CD4-positive, alpha-beta T cell (primary cell): ENCODE data around the gene MRPS34. TPM values are rescaled to one million over a fixed set of nuclear protein-coding genes. Genes with fewer than 3 reads are reported as not detected.

Experiments used
- ATAC-seq: fragments of 200-7000 bp; cut with Tn5 transposase; one replicate; pipeline ENCODE4 v1.10.0; 2022; ENCODE audit warnings: mild to moderate bottlenecking; ENCODE audit not compliant: poor library complexity
- CTCF ChIA-PET: fragments of 350-600 bp; sonication (Branson Sonifier 250); formaldehyde crosslinking; loops from one replicate; lab custom pipeline; 2021; ENCODE audit warnings: antibody characterized with exemption, inconsistent platforms; lab: Charles Lee
- POLR2A ChIA-PET: fragments of 350-600 bp; sonication (Branson Sonifier 250); formaldehyde crosslinking; loops from one replicate; lab custom pipeline; 2021; ENCODE audit warnings: antibody characterized with exemption, inconsistent platforms; lab: Charles Lee
- DNase-seq, 14 experiments: peaks; one replicate each; pipeline ENCODE4 v3.0.0-alpha.2; 2013 to 2020; ENCODE audit warnings: mixed read lengths in 2 of 14
- H3K27ac ChIP-seq, 2 donors: one replicate each; pipeline versions ENCODE4 v1.5.1 to v1.7.0; 2013; ENCODE audit warnings: low read length in 2 of 2, low read depth in 1 of 2, mild to moderate bottlenecking in 1 of 2
- H3K27me3 ChIP-seq, 2 experiments: 1 replicate in 1 of 2; 2 replicates in 1 of 2; pipeline versions ENCODE4 v1.6.1 to v1.7.0; 2013; ENCODE audit warnings: low read length in 2 of 2, control low read depth in 1 of 2, mild to moderate bottlenecking in 1 of 2, moderate library complexity in 1 of 2; ENCODE audit not compliant: insufficient read depth in 2 of 2, control insufficient read depth in 1 of 2
- H3K36me3 ChIP-seq: one replicate; pipeline ENCODE4 v1.6.1; 2013; ENCODE audit warnings: low read length, control low read depth; ENCODE audit not compliant: insufficient read depth
- H3K4me1 ChIP-seq: one replicate; pipeline ENCODE4 v1.6.1; 2013; ENCODE audit warnings: low read length, control low read depth; ENCODE audit not compliant: insufficient read depth
- H3K4me3 ChIP-seq: one replicate; pipeline ENCODE4 v1.5.1; 2013; ENCODE audit warnings: mild to moderate bottlenecking, low read length, moderate library complexity
- H3K9me3 ChIP-seq, 2 experiments: 1 replicate in 1 of 2; 2 replicates in 1 of 2; pipeline versions ENCODE4 v1.6.1 to v1.7.0; 2013; ENCODE audit warnings: low read length in 2 of 2, mild to moderate bottlenecking in 2 of 2, control low read depth in 1 of 2, moderate library complexity in 1 of 2; ENCODE audit not compliant: control insufficient read depth in 1 of 2, insufficient read depth in 1 of 2
- H3K27ac Mint-ChIP-seq: one replicate; pipeline ENCODE4 v1.8.0; 2020; ENCODE audit warnings: mixed read lengths
- H3K27me3 Mint-ChIP-seq: one replicate; pipeline ENCODE4 v1.8.0; 2021; ENCODE audit warnings: mixed read lengths
- H3K36me3 Mint-ChIP-seq: one replicate; pipeline ENCODE4 v1.8.0; 2021; ENCODE audit warnings: low read depth, mixed read lengths
- H3K4me1 Mint-ChIP-seq: one replicate; pipeline ENCODE4 v1.8.0; 2021; ENCODE audit warnings: low read depth, mixed read lengths
- H3K4me3 Mint-ChIP-seq: one replicate; pipeline ENCODE4 v1.8.0; 2020; ENCODE audit warnings: mild to moderate bottlenecking, mixed read lengths
- H3K9me3 Mint-ChIP-seq: one replicate; pipeline ENCODE4 v1.8.0; 2020; ENCODE audit warnings: mixed read lengths
- intact Hi-C, 2 experiments: fragments of 100-400 bp; cut with DNase I in 1 of 2; cut with micrococcal nuclease in 1 of 2; formaldehyde crosslinking; loops; one replicate each; pipeline versions ENCODE4 v1.15.1 to v1.9.0; 2023 to 2025; cut with DNase I, micrococcal nuclease
- total RNA-seq, 174 experiments: library from RNA in 2 of 174; stranded (reverse) in 2 of 174; gene quantifications; one replicate each; pipeline ENCODE4 v1.2.3 and lab custom pipeline; 2021 to 2026
- TF ChIP-seq, protein P1 (sequence below): fragments of 200-600 bp; IDR thresholded peaks from one replicate; pipeline ENCODE4 v1.8.0; 2022; ENCODE audit warnings: antibody characterized with exemption, mild to moderate bottlenecking

Gene MRPS34
- total RNA-seq, 2 experiments from 2014 or later: 25.5 to 26.9 TPM

DNA sequence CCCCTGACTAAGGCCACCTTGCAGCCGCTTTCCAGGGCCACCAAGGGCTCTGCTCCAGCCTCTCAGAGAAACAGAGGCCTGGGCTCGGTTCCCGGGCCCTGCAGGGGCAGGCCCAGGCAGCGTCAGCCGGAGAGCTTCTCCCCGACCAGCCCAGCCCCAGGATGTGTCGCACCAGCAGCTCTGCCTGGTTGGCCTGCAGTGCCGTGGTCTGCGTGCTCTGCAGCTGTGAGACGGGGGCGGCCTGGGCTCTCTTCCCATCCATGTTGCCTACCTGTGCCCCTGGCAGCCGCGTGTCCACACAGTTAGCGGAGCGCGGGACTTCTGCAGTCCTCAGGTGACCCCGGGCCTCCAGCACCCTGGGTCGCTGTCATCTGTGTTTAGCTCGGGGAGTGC, 15.8 kb upstream of the MRPS34 start:
- peaks cover 0 to 6% of the 10 kb centered on the region in 2 experiments for H3K9me3 ChIP-seq
- Mint-ChIP-seq H3K9me3 (no peaks in the 10 kb centered on the region), H3K4me1 (peaks cover 5% of the 10 kb centered on the region), H3K36me3 (peaks cover 7% of the 10 kb centered on the region), H3K27me3 (no peaks in the 10 kb centered on the region), H3K4me3 (peak overlapping the region; percentile 66), H3K27ac (no peak overlapping the region)
- ChIA-PET CTCF (no interaction called here), POLR2A (interaction anchor here (1.0 kb wide), 1 partner anchor 14 kb away, joined by 3 read pairs; no protein-coding TSS in a partner anchor)
- TF ChIP-seq, protein P1, sequence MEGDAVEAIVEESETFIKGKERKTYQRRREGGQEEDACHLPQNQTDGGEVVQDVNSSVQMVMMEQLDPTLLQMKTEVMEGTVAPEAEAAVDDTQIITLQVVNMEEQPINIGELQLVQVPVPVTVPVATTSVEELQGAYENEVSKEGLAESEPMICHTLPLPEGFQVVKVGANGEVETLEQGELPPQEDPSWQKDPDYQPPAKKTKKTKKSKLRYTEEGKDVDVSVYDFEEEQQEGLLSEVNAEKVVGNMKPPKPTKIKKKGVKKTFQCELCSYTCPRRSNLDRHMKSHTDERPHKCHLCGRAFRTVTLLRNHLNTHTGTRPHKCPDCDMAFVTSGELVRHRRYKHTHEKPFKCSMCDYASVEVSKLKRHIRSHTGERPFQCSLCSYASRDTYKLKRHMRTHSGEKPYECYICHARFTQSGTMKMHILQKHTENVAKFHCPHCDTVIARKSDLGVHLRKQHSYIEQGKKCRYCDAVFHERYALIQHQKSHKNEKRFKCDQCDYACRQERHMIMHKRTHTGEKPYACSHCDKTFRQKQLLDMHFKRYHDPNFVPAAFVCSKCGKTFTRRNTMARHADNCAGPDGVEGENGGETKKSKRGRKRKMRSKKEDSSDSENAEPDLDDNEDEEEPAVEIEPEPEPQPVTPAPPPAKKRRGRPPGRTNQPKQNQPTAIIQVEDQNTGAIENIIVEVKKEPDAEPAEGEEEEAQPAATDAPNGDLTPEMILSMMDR: no peak
- peak in 1 of 14 experiments; percentile 19 for DNase-seq
- peaks cover 28% of the 10 kb centered on the region for H3K4me1 ChIP-seq
- no peaks in the 10 kb centered on the region for H3K27me3 ChIP-seq
- intact Hi-C loops: loop anchor here in 1 of 2 experiments (10.0 kb wide), 2 partner anchors 484 to 1384 kb away; partner anchors contain the start of genes DECR2 and UBE2I
- no peak overlapping the region for H3K4me3 ChIP-seq
- H3K36me3 ChIP-seq: peaks cover 38% of the 10 kb centered on the region
- H3K27ac ChIP-seq: no peak overlapping the region
- ATAC-seq: no peak

DNA sequence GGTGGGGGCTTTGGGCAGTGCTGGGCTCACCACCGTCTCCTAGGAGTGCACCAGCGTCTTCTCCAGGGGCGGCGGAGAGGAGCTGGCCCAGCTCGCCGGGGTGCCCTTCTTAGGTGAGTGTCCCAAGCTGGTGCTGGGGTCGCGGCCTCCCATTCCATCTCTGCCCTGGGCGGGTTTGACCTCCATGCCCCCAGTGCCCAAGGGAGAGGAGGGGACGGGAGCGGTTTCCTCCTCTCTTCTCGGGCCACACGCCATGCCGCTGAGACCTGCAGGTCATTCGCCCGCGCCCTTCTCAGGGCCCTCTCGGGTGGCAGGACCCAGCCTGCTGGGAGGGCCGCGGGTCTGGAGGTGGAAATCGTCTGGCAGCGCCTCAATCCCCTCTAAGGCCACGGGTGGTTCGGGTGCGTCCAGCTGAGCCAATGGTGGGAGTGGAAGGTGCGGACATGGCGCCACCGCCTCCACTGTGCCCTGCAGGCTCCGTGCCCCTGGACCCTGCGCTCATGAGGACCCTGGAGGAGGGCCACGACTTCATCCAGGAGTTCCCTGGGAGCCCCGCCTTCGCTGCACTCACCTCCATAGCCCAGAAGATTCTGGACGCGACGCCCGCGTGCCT, 15.3 kb upstream of the MRPS34 start:
- H3K27me3 ChIP-seq: no peaks in the 10 kb centered on the region
- ChIA-PET CTCF (no interaction called here), POLR2A (no interaction called here)
- TF ChIP-seq, protein P1: no peak
- peak in 1 of 14 experiments; percentile 35 for DNase-seq
- no peak for ATAC-seq
- Mint-ChIP-seq H3K27ac (no peak overlapping the region), H3K36me3 (peaks cover 11% of the 10 kb centered on the region), H3K4me3 (no peak overlapping the region), H3K4me1 (peaks cover 9% of the 10 kb centered on the region), H3K9me3 (no peaks in the 10 kb centered on the region), H3K27me3 (no peaks in the 10 kb centered on the region)
- intact Hi-C loops: loop anchor here in 1 of 2 experiments (10.0 kb wide), 2 partner anchors 483 to 1383 kb away; partner anchors contain the start of genes DECR2 and UBE2I
- H3K4me1 ChIP-seq: peaks cover 33% of the 10 kb centered on the region
- H3K36me3 ChIP-seq: peaks cover 38% of the 10 kb centered on the region
- no peak overlapping the region for H3K4me3 ChIP-seq
- H3K27ac ChIP-seq: no peak overlapping the region
- peaks cover 0 to 6% of the 10 kb centered on the region in 2 experiments for H3K9me3 ChIP-seq

DNA sequence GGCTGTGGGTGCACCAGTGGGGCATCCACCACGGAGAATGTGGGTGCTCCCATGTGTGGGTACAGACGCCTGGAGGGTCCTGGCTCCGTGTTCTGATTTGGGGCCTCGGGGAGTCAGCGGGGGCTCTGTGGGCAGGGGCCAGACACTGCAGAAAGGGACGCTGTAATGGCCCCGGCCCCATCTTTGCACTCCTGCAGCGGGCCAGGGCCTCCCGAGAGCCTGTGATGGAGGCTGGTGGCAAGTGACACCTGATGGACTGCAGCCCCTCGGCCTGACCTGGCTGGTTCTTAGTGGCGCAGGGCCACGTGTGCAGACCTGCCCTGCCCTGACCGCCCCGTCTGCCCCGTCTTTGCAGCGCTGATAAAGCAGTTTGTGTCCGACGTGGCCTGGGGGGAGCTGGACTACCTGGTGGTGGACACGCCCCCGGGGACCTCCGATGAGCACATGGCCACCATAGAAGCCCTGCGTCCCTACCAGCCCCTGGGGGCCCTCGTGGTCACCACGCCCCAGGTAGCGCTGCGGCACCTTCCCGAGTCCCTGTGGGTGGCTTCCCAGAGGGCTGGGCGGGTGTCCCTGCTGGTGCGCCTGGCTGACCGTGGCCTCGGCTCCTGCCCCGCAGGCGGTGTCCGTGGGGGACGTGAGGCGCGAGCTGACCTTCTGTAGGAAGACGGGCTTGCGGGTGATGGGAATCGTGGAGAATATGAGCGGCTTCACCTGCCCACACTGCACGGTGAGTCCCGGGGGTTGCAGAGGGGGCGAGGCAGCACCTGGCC, 14.6 kb upstream of the MRPS34 start:
- intact Hi-C loops: loop anchor here in 1 of 2 experiments (10.0 kb wide), 2 partner anchors 483 to 1383 kb away; partner anchors contain the start of genes DECR2 and UBE2I
- no peak overlapping the region for H3K4me3 ChIP-seq
- Mint-ChIP-seq H3K27me3 (no peaks in the 10 kb centered on the region), H3K36me3 (peaks cover 17% of the 10 kb centered on the region), H3K9me3 (no peaks in the 10 kb centered on the region), H3K4me1 (peaks cover 14% of the 10 kb centered on the region), H3K27ac (no peak overlapping the region), H3K4me3 (no peak overlapping the region)
- ChIA-PET CTCF (no interaction called here), POLR2A (no interaction called here)
- peaks cover 35% of the 10 kb centered on the region for H3K4me1 ChIP-seq
- no peaks in the 10 kb centered on the region for H3K27me3 ChIP-seq
- DNase-seq (no peak), ATAC-seq (no peak)
- H3K36me3 ChIP-seq: peaks cover 38% of the 10 kb centered on the region
- H3K9me3 ChIP-seq: peaks cover 0 to 6% of the 10 kb centered on the region in 2 experiments
- TF ChIP-seq, protein P1: no peak
- H3K27ac ChIP-seq: no peak overlapping the region
